GM19455 (cell line): Measurements from ENCODE around the gene TMEM191C.
"Not testable (repeated sequence)": the region's sequence is repeated elsewhere in the genome, so short reads cannot be mapped to it uniquely, and the experiment has no call there.

Experiments
- ATAC-seq: cut with Tn5 transposase; IDR thresholded peaks from one replicate; pipeline ENCODE4 v1.9.1; 2021; ENCODE audit not compliant: unreplicated experiment

Gene TMEM191C

DNA sequence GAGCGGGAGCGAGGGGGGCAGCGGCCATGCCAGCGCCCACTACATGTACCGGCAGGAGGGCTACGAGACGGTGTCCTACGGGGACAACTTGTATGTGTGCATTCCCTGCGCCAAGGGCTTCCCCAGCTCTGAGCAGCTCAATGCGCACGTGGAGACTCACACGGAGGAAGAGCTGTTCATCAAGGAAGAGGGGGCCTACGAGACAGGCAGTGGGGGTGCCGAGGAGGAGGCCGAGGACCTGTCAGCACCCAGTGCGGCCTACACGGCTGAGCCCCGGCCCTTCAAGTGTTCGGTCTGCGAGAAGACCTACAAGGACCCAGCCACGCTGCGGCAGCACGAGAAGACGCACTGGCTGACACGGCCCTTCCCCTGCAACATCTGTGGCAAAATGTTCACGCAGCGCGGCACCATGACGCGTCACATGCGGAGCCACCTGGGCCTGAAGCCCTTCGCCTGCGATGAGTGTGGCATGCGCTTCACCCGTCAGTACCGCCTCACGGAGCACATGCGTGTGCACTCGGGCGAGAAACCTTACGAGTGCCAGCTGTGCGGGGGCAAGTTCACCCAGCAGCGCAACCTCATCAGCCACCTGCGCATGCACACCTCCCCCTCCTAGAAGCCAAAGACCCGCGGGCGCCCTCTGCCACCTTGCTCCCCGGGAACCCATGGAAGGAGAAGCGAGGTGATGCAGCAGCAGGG, 20.9 kb upstream of the TMEM191C start:
- ATAC-seq, result no peak

DNA sequence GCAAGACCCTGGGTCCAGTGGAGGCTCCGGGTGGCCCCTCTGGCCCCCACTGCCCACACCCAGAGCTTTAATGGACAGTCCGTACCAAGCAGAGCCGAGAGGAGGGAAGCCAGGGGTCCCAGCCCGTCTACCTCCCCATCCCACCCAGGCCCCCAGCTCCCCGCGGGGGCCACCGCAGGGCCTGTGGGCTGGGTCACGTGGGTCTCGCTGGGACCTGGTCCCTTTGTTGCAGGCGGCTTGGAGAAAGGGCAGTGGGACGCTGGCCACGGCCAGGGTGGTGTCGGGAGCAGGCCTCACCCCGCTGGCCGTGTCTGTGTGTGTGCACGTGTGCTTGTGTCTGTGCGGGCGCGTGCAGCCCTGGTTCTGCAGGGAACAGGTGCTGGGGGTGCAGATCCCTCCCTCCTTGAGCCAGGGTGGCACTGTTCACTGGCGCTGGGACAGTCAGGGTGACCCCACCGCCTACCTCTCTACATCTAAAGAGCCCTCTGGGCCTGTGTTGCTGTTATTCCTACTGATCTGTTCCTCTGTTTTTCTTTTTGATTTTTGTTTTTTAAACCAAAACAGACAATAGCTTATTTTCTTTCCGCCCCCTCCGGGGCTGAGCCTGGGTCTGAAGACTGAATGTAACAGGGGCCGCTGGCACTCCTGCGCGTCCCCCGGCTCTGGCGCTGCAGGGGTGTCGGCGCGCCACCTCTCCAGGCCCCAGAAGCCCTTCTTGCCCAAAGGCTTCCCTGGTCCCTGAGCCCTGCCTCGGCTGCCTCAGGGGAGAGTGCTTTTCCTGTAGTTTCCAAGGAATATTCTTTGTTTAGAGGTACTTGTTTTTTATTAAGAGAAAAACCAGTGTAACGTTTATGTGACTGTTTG, 20.1 kb upstream of the TMEM191C start:
- no peak for ATAC-seq

DNA sequence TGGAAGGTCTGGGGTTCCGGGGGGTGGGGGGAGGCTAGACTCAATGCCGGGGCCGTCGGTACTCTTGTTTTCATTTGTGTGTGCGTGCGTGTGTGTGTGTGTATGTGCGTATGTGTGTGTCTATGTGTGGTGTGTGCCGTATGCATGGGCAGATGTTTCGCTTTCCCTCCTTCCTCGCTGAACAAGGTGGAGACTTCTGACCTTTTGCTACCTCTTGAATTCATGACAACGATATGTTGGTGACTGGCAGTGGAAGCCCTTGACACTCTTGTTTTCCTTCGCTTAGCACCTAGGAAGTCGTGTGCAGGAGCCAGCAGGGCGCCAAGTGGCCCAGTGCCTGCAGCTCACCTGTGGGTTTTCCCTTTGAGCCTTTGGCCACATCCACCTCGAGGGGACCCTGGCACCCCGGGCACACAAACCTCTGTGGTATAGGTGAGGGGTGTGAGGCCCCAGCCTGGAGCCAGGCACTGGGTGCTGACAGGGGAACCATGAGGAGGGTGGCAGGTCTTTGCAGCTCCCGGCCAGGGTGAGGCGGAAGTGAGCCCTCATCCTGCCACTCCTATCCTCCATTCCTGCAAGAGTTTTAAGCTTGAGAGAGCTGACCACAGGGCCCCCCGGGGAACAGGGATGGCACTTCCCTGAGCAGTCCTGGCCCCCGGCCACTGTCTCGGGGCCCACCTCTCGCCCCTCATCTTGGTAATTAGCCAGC, 19.3 kb upstream of the TMEM191C start:
- no peak for ATAC-seq

DNA sequence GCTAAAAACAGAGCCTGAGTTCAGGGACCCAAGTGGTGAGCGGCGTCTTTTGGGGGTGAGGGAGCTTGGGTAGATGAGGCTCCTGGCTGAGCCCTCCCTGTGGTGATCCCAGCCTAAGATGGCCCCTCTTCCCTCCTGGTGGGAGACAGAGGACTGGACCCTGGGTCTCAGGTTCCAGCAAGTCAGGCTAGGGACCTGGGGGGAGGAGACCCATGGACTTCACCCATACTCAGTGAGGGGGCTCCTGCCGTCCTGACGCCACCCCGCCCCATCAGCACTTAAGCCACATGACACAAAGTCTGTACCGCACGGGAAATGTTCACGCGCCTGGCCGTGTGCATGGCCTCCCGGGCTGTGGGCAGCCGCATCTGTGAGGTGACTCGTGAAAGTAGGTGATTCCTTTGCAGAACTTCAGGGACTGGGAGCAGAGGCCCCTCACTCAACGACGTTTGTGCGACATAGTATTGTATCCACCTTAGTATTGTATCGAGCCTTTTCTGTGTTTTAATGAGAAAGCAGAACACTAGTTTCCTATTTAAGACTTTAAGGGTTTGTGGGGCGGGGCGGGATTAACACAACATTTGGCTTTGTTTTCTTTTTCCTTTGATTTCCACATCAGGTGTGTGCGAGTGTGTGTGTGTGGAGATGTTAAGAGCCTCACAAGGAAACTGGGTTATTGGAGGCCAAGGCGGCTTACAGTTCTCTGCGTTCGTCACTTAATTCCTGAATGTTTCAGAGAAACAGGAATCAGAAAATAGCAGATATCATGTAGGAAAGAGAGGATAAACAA, 18.4 kb upstream of the TMEM191C start:
- no peak for ATAC-seq

DNA sequence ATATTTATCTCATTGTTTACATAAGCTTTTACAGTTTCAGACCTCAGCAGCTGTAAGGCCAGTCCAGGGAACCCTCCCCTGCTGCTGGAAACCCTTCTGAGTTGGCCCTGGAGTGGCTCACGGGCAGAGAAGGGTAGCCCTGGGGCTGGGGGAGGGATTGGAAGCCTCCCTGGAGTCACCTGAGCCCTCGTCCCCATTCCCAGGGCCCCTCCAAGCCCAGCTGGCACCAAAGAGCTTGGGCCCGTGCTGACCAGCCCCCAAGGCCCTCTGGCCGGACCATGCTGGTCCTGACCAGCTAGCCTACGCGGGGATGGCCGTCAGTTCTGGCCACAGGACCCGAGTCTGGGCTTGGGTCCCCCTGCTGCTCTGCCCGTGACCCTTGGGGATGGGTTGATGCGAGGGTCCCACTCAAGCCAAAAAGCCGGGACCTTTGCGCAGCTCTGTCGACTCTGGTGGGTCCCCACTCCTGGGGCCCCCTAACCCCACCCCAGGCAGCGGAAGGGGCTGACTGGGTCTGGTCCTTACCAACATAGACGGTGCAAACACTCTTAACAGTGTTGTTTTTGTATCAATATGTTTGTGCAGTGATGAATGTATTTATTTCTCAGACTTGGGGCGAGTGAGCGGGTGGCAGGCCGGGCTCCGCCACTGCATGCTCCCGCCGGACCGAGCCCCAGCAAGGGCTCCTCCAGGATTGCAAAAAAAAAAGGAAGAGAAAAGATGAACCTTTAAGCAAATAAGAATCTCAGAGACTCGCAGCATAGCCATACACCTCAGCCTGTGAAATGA, 17.5 kb upstream of the TMEM191C start:
- no peak for ATAC-seq

DNA sequence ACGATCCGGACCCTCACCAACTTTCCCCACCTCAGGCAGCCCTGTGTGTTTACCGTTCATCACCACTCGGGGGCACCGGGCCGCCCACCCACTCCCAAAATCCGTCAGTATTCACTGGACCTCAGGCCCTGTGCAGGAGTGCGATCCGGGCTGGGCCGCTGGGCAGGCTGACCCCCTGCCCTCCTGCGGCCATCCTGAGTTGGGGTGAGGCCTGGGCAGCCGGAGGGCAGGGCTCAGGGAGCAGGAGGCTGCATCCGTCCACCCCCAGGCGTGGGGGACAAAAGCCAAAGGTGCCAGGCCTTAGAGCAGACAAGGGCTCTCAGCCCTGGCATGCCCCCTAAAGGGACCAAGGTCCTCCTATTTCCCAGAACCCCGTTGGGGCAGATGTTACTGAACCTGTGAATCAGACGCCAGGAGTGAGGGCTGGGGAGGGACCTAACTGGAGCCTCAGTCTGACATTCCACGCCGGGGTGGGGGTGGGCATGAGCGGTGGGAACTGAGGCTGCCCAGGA, 16.8 kb upstream of the TMEM191C start:
- no peak for ATAC-seq

DNA sequence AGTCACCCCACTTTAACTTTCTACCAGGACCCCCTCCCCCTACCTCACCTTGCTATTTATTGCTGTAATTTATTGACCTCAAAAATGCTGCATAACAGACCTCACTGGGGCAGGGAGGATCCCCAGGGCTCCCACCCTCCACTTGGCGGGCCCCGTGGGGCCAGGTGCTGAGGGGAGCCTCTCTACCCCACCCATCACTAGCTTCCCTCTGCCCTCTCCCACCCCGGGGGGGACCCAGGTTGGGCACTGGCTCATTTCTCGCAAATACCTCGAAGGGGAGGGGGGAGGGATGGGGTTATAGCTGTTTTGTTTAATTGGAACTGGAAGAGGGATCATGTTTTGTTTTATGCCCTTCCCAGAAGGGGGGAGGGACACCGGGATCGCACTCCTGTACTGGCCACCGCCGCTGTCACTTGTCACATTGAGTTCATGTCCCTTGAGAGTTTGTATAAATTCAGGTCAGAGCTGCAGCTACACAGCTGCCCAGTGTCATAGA, 16.3 kb upstream of the TMEM191C start:
- ATAC-seq, result no peak

DNA sequence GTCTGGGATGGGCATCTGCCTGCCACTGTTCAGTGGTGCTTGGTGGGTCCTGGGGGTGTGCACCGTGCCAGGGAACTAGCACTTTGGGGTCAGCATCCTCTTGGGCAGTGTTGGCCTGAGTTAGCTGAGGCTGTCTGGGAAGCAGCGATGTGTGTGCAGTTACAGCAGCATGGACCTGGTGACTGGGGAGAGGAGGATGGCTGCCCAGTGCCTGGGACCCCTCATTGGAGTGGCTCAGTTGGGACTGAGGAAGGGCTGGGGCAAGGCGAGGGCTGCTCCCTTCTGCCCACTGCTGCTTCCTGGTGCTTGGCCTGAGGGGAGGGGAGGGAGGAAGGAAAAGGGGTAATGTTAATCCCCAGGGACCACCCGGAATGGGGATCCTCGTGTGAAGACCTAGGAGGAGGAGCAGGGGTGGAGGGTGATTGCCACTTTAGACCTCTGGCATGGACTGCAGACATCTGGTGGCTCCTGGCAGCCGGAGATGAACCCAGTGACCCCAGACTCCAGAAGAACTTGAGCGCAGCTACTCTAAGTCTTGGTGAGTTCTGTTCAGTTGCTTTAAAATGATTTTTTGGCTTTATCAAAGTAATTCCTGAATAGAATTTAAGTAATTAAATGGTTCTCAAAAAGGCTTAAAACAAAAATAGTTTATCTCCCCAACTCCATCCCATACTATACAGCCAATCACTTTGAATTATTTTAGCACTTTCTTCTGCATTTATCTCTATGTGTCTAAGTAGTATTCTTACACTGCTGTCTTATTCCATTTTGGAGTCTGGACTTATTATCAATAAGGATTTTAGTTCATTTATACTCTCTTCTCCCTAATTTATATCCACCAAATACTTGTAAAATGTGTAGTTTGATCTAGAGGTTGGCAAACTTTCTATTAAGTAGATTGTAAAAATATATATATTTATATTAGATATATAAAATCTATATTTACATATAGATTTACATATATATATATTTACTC, 15.4 kb upstream of the TMEM191C start:
- no peak for ATAC-seq

DNA sequence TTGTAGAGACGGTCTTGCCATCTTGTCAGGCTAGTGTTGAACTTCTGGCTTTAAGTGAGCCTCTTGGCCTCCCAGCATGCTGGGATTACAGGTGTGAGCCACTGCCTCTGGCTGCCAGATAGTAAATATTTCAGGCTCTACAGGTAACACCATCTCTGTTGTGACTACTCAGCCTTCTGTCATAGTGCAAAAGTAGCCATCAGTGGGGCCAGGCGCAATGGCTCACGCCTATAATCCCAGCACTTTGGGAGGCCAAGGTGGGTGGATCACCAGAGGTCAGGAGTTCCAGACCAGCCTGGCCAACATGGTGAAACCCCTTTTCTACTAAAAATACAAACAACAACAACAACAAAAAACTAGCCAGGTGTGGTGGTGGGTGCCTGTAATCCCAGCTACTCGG, 14.5 kb upstream of the TMEM191C start:
- ATAC-seq, result not testable (repeated sequence)

DNA sequence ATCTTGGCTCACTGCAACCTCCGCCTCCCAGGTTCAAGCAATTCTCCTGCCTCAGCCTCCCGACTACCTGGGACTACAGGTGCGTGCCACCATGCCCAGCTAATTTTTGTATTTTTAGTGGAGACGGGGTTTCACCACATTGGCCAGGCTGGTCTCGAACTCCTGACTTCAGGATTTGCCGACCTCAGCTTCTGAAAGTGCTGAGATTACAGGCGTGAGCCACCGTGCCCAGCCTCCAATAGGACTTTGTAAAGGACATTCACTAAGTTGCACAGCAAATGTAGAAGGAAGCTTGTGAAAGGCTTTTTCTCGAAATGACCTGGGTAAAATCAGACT, 12.2 kb upstream of the TMEM191C start:
- not testable (repeated sequence) for ATAC-seq

DNA sequence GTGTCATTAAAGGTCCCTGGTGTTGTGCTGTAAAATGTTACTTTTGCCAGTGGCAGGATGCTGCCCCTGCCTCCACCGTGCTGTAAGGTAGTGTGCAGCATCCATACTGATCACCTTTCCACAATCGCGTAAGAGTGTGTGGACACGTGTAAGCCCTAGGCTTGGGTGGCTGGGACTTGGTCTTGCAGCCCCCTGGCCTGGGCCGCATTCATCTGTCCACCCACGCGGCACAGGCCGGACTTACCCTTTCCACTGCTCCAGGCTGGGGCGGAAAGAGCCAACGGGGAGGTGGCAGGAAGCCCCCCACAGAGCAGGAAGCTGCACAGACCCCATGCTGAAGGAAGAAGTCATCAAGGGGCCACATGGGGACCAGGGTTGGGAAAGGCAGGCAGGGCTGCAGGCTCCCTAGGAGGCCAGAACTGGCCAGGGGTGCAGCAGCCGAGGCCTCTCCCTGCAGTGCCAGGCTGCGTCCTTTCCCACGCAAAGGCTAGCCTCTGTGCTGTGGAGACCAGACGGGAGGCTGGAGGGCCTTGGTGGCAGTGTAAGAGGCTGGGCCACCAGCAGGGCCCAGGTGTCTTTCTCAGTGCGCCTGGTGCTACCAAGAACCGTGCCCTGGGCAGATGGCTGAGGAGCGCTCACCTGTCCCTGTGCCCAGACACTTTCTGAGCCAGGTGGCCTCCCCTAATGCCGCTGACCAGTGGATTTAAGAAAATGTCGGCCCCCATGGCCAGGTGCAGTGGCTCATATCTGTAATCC, 11.7 kb upstream of the TMEM191C start:
- no peak for ATAC-seq

DNA sequence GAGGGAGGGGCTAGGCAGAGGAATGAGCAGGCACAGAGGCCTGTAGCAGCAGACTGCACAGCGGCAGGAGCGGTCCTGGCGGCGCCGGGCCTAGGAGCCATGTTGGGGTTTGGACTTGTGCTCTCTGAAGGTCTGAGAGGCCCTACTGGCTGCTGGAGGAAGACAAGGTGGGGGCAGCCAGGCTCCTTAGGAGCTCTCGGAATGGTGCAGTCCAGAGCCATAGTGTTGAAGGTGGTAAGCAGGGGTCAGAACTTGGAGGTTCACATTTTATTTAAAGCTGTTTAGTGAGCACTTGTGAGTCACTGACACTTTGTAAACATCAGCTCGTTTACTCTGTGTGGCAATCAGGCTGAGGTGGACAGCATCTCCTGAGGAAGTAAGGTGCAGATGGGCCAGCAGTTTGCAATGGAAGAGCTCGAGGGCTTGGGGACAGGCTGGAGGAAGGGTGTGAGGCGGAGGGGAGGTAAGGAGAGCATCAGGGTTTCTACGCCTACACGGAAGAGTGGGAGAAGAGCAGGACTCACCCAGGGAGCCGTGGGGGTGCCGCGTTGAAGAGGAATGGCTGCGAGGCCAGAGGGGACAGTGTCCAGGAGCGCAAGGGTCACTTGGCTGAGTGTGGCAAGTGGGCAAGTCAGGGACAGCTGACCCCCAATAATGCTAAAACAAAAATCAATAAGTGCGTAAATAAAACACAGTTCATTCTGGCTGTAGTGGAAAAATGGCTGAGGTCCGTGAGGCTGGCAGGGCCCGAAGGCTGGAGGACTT, 10.0 kb upstream of the TMEM191C start:
- no peak for ATAC-seq

DNA sequence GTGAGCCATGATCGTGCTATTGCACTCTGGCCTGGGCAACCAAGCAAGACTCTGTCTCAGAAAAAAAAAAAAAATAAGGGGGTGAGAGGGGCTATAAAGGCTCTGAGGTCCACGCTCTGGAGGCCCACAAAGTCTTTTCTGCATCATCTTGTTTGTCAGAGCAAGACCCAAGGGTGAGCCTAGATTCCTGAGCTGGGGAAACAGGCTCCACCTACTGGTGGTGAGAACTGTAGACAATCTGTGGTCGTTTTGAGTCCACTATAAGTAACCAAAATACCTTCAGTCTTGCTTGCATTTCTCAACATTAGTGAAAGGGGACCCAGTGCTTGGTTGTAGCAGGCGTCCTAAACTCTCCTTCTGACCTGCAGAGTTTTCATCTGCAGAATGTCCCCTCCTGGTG, 4.5 kb upstream of the TMEM191C start:
- ATAC-seq, result not testable (repeated sequence)

DNA sequence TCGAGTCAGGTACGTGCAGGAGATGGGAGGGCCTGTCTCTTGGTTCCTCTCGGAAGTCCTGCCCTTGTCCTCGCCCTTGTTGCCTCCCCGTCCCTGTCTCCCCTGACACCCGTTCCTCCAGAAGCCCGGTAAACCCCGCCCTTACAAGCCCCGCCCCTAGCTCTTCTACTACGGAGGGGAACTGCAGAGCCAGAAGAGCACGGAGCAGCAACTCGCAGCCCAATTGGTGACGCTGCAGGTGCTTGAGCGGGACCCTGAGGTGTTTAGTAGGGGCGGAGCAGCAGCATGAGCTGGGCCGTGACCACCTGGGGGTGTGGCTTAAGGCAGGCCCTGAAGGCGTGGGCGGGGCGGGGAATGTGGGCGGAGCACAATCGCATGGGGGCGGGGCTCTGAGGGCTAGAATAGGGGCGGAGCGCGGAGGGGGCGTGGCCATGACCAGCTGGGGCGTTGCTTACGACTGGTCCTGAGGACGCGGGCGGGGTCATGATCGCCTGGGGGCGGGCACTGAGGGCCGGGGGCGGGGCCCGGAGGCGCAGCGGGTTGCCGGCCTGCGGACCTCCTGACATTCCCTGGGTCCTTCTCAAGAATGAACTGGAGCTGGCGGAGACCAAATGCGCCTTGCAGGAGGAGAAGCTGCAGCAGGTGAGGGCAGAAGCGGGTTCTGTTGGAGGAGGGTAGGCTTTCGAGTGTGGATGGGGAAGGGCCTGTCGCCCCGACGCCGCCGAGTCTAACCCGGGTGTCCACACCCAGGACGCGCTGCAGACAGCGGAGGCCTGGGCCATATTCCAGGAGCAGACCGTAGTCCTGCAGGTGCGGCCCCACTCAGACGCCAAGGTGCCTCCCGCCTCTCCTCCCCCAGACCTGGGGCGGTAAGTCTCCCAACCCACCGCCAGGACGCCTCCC, 1.3 kb downstream of the TMEM191C start:
- ATAC-seq, result peak; percentile 88

DNA sequence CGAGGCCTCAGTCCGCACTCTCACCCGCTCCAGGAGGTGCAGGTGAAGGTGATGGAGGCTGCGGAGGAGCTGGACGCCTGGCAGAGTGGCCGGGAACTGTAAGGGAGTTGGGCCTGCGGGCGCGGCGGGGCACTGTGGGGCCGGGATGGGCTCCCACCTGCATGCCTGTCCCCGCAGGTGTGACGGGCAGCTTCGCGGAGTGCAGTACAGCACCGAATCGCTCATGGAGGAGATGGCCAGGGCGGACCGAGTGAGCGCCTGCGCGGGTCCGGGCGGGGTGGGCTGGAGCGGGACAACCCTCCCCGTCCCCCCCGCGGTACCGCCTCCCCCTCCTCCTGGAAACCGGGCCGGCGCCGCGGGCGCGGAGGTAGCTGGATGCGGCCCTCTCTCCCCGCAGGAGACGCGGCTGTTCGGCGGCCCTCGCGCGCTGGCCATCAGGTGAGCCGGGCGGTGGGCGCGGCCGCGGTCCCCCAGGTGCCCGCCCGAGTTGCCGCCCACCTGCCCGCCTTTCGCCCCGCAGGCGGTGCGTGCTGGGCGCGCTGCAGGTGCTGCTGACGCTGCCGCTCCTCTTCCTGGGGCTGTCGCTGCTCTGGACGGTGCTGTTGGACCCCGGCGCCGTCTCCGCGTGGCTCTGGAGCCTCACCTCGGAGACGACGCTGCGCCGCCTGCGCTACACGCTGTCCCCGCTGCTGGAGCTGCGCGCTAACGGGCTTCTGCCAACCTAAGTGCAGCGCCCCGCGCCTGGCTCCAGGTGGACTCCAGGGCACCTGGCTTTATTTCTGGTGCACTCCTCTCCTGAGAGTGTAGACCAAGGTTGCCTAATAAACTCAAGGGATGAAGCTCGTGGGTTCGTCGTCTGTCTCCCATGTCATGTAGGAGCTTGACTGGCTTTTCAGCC, 2.2 kb downstream of the TMEM191C start:
- not testable (repeated sequence) for ATAC-seq
